GM19043 (cell line): ENCODE results near the gene AKAP10.
A peak's percentile ranks its signal among the peaks of the same experiment; 100 is the strongest.
"Not testable (repeated sequence)": the region's sequence is repeated elsewhere in the genome, so short reads cannot be mapped to it uniquely, and the experiment has no call there.

Experiments used
- ATAC-seq: cut with Tn5 transposase; IDR thresholded peaks from one replicate; pipeline ENCODE4 v1.9.1; 2021; ENCODE audit warnings: low read depth; ENCODE audit not compliant: unreplicated experiment

Gene AKAP10

GRCh38 chr17:19979917-19980770 is 2.5 kb upstream of the AKAP10 start:
- ATAC-seq = no peak

GRCh38 chr17:19978805-19979211 is 1.2 kb upstream of the AKAP10 start:
- ATAC-seq = no peak

- ATAC-seq = peak; percentile 33
These were observed 678 bp upstream of the AKAP10 start for GRCh38 chr17:19978209-19978802.

GRCh38 chr17:19975601-19976000 is 2.0 kb downstream of the AKAP10 start:
- no peak for ATAC-seq

- no peak for ATAC-seq
These were observed 4.5 kb downstream of the AKAP10 start for GRCh38 chr17:19973156-19973555.

- not testable (repeated sequence) for ATAC-seq
These were observed 14.7 kb downstream of the AKAP10 start for GRCh38 chr17:19962954-19963353.

GRCh38 chr17:19958023-19958422 is 19.6 kb downstream of the AKAP10 start:
- ATAC-seq = no peak

- no peak for ATAC-seq
These were observed 22.5 kb downstream of the AKAP10 start for GRCh38 chr17:19955099-19955498.

- not testable (repeated sequence) for ATAC-seq
These were observed 26.2 kb downstream of the AKAP10 start for GRCh38 chr17:19951411-19951810.

- not testable (repeated sequence) for ATAC-seq
These were observed 26.9 kb downstream of the AKAP10 start for GRCh38 chr17:19950624-19951195.

- no peak for ATAC-seq
These were observed 29.3 kb downstream of the AKAP10 start for GRCh38 chr17:19948116-19948943.

GRCh38 chr17:19946921-19947320 is 30.7 kb downstream of the AKAP10 start:
- ATAC-seq = no peak

GRCh38 chr17:19945009-19945626 is 32.5 kb downstream of the AKAP10 start:
- no peak for ATAC-seq

- no peak for ATAC-seq
These were observed 34.0 kb downstream of the AKAP10 start for GRCh38 chr17:19943599-19943998.

- no peak for ATAC-seq
These were observed 34.6 kb downstream of the AKAP10 start for GRCh38 chr17:19943026-19943425.

GRCh38 chr17:19940722-19941464 is 36.7 kb downstream of the AKAP10 start:
- ATAC-seq = no peak

- no peak for ATAC-seq
These were observed 37.5 kb downstream of the AKAP10 start for GRCh38 chr17:19939993-19940721.

- ATAC-seq = no peak
These were observed 38.9 kb downstream of the AKAP10 start for GRCh38 chr17:19938736-19939135.

GRCh38 chr17:19937522-19937921 is 40.1 kb downstream of the AKAP10 start:
- ATAC-seq = no peak
